Measurements from ENCODE around the gene FBXO15. TPM values are rescaled to one million over a fixed set of nuclear protein-coding genes. Genes with fewer than 3 reads are reported as not detected.

Gene FBXO15
- total RNA-seq (0.89 TPM), polyA plus RNA-seq (ENCODE audit: insufficient read depth in 1 of 8, insufficient read length in 8 of 8, low replicate concordance in 1 of 8) (1 to 10 TPM in 2 of 8 donors, under 1 TPM in 6; 0.50 to 1.8 (median 0.78) TPM)
- long read RNA-seq, donor 1, result 0 reads
- long read RNA-seq, donor 2, result 0 reads
- long read RNA-seq, donor 3, result 0 reads
- long read RNA-seq, donor 4, result 0 reads
- long read RNA-seq, donor 5, result 0 reads
- long read RNA-seq, donor 6, result 0 reads
- long read RNA-seq, donor 7, result 0 reads
- long read RNA-seq, donor 8, result 0 reads
- long read RNA-seq, donor 9, result 0 reads
- long read RNA-seq, donor 10, result 0 reads
- long read RNA-seq, donor 11, partial matches to known transcripts, result 41 of 63 reads
- long read RNA-seq, donor 11, other reads (novel, unspliced or antisense), result 22 of 63 reads

GRCh38 chr18:74147779-74148542, at the start of gene FBXO15, which contains the start of gene TIMM21:
FBXO15 (minus strand) TSS chr18:74147834; CDS start chr18:74147785, 49 bp downstream.
TIMM21 (plus strand) TSS chr18:74148523; CDS start chr18:74148809, 286 bp downstream.
- WGBS (ENCODE audit: insufficient coverage), result 0% methylated on average over 30 of the region's 58 CpGs
- Histone ChIP-seq H3K4me3 (ENCODE audit: low read length) (peak within 1 kb of the TSS; percentile 53), H3K27me3 (ENCODE audit: control insufficient read depth, insufficient read depth, low read length) (no peaks in the 10 kb centered on the region), H3K27ac (ENCODE audit: low read length) (peak within 1 kb of the TSS; percentile 99), H3K9me3 (replicated peaks; ENCODE audit: control insufficient read depth, low read depth, low read length) (no peaks in the 10 kb centered on the region), H3K36me3 (ENCODE audit: control insufficient read depth, insufficient read depth, low read length) (peaks cover 15% of the 10 kb centered on the region), H3K4me1 (ENCODE audit: control insufficient read depth, insufficient read depth, low read length) (peaks cover 17% of the 10 kb centered on the region)
- DNase-seq, result peak; percentile 99

GRCh38 chr18:74196220-74197119, 48.8 kb upstream of the FBXO15 start:
- Histone ChIP-seq H3K36me3 (ENCODE audit: control insufficient read depth, insufficient read depth, low read length) (no peaks in the 10 kb centered on the region), H3K9me3 (replicated peaks; ENCODE audit: control insufficient read depth, low read depth, low read length) (no peaks in the 10 kb centered on the region), H3K4me1 (ENCODE audit: control insufficient read depth, insufficient read depth, low read length) (no peaks in the 10 kb centered on the region), H3K4me3 (ENCODE audit: low read length) (peak overlapping the region; percentile 22), H3K27ac (ENCODE audit: low read length) (no peak overlapping the region), H3K27me3 (ENCODE audit: control insufficient read depth, insufficient read depth, low read length) (peaks cover 8% of the 10 kb centered on the region)
- WGBS (ENCODE audit: insufficient coverage), result no CpG with 5 or more reads among the region's 9 CpGs
- peak; percentile 72 for DNase-seq

- H3K4me3 ChIP-seq (ENCODE audit: low read length), result no peak overlapping the region
- no peaks in the 10 kb centered on the region for H3K9me3 ChIP-seq (replicated peaks; ENCODE audit: control insufficient read depth, low read depth, low read length)
- H3K36me3 ChIP-seq (ENCODE audit: control insufficient read depth, insufficient read depth, low read length), result no peaks in the 10 kb centered on the region
- WGBS (ENCODE audit: insufficient coverage), result 80% methylated on average over 2 of the region's 3 CpGs
- H3K27me3 ChIP-seq (ENCODE audit: control insufficient read depth, insufficient read depth, low read length), result peaks cover 8% of the 10 kb centered on the region
- no peaks in the 10 kb centered on the region for H3K4me1 ChIP-seq (ENCODE audit: control insufficient read depth, insufficient read depth, low read length)
- no peak overlapping the region for H3K27ac ChIP-seq (ENCODE audit: low read length)
- no peak for DNase-seq
Observed at GRCh38 chr18:74194691-74195090, 47.1 kb upstream of the FBXO15 start.

DNA sequence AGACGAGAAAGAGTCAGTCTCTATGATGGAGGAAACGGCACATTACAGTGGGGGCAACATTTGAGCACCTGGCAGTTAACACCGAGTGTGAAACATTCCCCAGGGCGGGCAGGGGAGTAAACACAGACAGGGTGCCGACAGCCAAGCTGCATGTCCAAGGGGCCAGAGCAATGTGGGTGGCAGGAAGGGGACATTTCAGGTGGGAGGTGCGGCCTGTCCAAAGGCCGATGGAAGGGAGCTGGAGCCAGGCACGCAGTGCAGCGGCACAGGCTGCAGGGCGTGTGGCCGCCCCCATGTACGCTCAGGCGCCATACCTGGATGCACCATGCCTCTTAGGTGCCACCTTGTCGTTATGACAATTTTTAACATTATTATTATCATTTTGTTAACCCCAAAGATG, 43.9 kb upstream of the FBXO15 start:
- Histone ChIP-seq H3K36me3 (ENCODE audit: control insufficient read depth, insufficient read depth, low read length) (no peaks in the 10 kb centered on the region), H3K9me3 (replicated peaks; ENCODE audit: control insufficient read depth, low read depth, low read length) (no peaks in the 10 kb centered on the region), H3K27me3 (ENCODE audit: control insufficient read depth, insufficient read depth, low read length) (peaks cover 8% of the 10 kb centered on the region), H3K4me1 (ENCODE audit: control insufficient read depth, insufficient read depth, low read length) (peaks cover 5% of the 10 kb centered on the region), H3K27ac (ENCODE audit: low read length) (no peak overlapping the region), H3K4me3 (ENCODE audit: low read length) (no peak overlapping the region)
- 45% methylated on average over 7 of the region's 14 CpGs for WGBS (ENCODE audit: insufficient coverage)
- DNase-seq, result no peak

DNA sequence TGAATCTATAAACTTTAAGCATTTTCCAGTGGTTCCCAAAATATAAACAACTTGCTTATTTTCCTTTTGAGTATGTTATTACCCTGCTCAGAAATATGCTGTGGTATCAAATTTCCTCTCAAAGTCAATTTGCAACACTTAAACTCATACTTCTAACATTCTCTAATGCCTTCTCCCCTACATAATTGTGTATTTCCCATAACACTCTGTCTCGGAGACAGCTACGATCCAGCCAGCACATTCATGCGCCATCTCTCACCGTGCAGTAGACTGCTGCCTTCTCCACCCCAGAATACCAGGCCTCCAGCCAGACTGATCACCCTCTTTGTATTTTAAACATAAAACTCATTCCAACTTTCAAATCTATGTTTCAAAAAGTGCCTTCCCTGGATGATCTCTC, 42.5 kb upstream of the FBXO15 start:
- Histone ChIP-seq H3K27ac (ENCODE audit: low read length) (no peak overlapping the region), H3K27me3 (ENCODE audit: control insufficient read depth, insufficient read depth, low read length) (peaks cover 8% of the 10 kb centered on the region), H3K9me3 (replicated peaks; ENCODE audit: control insufficient read depth, low read depth, low read length) (no peaks in the 10 kb centered on the region), H3K4me3 (ENCODE audit: low read length) (no peak overlapping the region), H3K36me3 (ENCODE audit: control insufficient read depth, insufficient read depth, low read length) (no peaks in the 10 kb centered on the region), H3K4me1 (ENCODE audit: control insufficient read depth, insufficient read depth, low read length) (peaks cover 5% of the 10 kb centered on the region)
- WGBS (ENCODE audit: insufficient coverage), result 63% methylated on average over 4 of the region's 4 CpGs
- DNase-seq, result no peak

DNA sequence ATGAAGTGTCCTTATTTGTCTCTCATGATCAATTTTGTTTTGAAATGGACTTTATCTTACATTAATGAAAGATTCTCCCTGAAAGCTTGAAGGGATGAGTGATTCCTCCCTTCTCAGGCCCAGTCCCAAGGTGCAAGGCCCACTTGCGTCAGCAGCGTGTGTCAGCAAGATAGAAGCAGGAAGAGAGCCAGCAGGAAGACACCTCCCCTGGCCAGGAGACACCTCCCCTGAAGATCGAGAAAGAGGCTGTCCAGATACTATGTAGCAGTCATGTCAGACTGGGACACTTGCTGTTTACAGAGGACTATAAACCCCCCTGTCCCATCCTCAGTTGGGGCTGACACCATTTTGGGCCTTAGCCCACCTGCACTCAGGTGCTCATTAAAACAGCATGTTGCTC, 39.0 kb upstream of the FBXO15 start:
- Histone ChIP-seq H3K27ac (ENCODE audit: low read length) (no peak overlapping the region), H3K4me3 (ENCODE audit: low read length) (no peak overlapping the region), H3K36me3 (ENCODE audit: control insufficient read depth, insufficient read depth, low read length) (no peaks in the 10 kb centered on the region), H3K4me1 (ENCODE audit: control insufficient read depth, insufficient read depth, low read length) (peaks cover 5% of the 10 kb centered on the region), H3K27me3 (ENCODE audit: control insufficient read depth, insufficient read depth, low read length) (peaks cover 2% of the 10 kb centered on the region), H3K9me3 (replicated peaks; ENCODE audit: control insufficient read depth, low read depth, low read length) (no peaks in the 10 kb centered on the region)
- DNase-seq, result no peak
- WGBS (ENCODE audit: insufficient coverage), result 86% methylated on average over 1 of the region's 3 CpGs

DNA sequence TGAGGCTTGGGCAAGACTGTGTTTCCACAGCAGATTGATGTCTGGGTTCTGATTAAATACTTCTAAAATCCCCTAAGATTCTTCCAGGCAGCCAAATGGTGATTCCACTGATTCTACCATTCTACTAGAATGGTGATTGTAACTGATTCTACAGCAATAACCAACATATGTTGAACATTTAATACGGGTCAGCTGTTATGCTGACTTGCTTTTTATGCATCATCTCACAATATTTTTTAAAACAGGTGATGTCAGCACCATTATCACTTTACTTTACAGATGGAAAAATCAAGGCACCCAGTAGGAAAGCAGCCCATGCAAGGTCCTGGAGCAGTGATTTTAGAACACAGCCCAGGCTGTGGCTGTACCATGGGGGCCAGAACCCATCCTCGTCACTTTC, 38.2 kb upstream of the FBXO15 start:
- H3K36me3 ChIP-seq (ENCODE audit: control insufficient read depth, insufficient read depth, low read length), result no peaks in the 10 kb centered on the region
- no CpG with 5 or more reads among the region's 2 CpGs for WGBS (ENCODE audit: insufficient coverage)

DNA sequence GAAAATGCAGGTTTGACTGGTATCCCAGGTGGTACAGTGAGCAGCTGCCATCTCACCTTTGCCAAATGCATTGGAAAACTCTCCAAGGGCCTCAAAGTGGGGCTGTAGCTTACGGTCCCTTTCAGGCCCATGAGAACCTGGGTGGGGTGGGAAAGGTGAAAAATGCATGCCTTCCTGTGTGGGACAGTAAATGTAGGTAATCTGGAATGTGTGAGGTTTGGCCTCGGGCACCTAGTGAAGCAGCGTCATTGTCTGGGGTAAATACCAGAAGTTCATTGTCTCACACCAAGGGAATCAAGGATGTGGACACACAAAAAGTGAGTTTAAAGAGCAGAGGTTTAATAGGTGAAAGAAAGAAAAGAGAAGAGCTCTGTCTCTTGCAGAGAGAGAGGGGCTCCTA, 37.2 kb upstream of the FBXO15 start:
- 69% methylated on average over 3 of the region's 3 CpGs for WGBS (ENCODE audit: insufficient coverage)
- Histone ChIP-seq H3K9me3 (replicated peaks; ENCODE audit: control insufficient read depth, low read depth, low read length) (no peaks in the 10 kb centered on the region), H3K27ac (ENCODE audit: low read length) (no peak overlapping the region), H3K27me3 (ENCODE audit: control insufficient read depth, insufficient read depth, low read length) (no peaks in the 10 kb centered on the region), H3K4me1 (ENCODE audit: control insufficient read depth, insufficient read depth, low read length) (peaks cover 5% of the 10 kb centered on the region), H3K36me3 (ENCODE audit: control insufficient read depth, insufficient read depth, low read length) (no peaks in the 10 kb centered on the region), H3K4me3 (ENCODE audit: low read length) (no peak overlapping the region)
- no peak for DNase-seq

More for the DNA sequence above, 38.2 kb upstream of the FBXO15 start:
- Histone ChIP-seq H3K4me1 (ENCODE audit: control insufficient read depth, insufficient read depth, low read length) (peaks cover 5% of the 10 kb centered on the region), H3K27ac (ENCODE audit: low read length) (no peak overlapping the region), H3K27me3 (ENCODE audit: control insufficient read depth, insufficient read depth, low read length) (no peaks in the 10 kb centered on the region), H3K9me3 (replicated peaks; ENCODE audit: control insufficient read depth, low read depth, low read length) (no peaks in the 10 kb centered on the region), H3K4me3 (ENCODE audit: low read length) (no peak overlapping the region)
- no peak for DNase-seq

DNA sequence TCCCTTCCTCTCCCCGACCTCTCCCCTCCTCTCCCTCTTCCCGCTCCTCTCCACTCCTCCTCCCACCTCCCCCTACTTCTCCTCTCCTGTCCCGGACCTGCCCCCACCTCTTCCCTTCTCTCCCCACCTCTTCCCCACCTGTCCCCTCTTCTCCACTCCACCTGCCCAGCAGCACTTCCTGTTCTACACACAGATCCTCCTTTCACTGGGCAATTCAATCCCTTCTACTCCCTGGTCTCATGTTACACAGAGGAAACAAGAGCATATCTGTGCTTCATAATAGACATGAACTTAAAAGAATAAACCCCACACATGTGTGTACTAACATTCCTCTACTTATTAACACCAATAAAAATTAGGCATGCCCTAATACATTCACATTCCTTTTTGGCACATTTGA, 35.5 kb upstream of the FBXO15 start:
- DNase-seq, result no peak
- Histone ChIP-seq H3K36me3 (ENCODE audit: control insufficient read depth, insufficient read depth, low read length) (no peaks in the 10 kb centered on the region), H3K27ac (ENCODE audit: low read length) (no peak overlapping the region), H3K27me3 (ENCODE audit: control insufficient read depth, insufficient read depth, low read length) (no peaks in the 10 kb centered on the region), H3K9me3 (replicated peaks; ENCODE audit: control insufficient read depth, low read depth, low read length) (no peaks in the 10 kb centered on the region), H3K4me3 (ENCODE audit: low read length) (no peak overlapping the region), H3K4me1 (ENCODE audit: control insufficient read depth, insufficient read depth, low read length) (no peaks in the 10 kb centered on the region)
- WGBS (ENCODE audit: insufficient coverage), result 26% methylated on average over 3 of the region's 3 CpGs

All from muscle of leg (tissue), 16 donors.